GM21723 (cell line): ENCODE measurements around the gene CLEC18A.
"Not testable (repeated sequence)": the region's sequence is repeated elsewhere in the genome, so short reads cannot be mapped to it uniquely, and the experiment has no call there.

ENCODE experiments used
- ATAC-seq: cut with Tn5 transposase; IDR thresholded peaks from one replicate; pipeline ENCODE4 v1.9.1; 2021; ENCODE audit warnings: mild to moderate bottlenecking, moderate library complexity; ENCODE audit not compliant: unreplicated experiment

CLEC18A gene

DNA sequence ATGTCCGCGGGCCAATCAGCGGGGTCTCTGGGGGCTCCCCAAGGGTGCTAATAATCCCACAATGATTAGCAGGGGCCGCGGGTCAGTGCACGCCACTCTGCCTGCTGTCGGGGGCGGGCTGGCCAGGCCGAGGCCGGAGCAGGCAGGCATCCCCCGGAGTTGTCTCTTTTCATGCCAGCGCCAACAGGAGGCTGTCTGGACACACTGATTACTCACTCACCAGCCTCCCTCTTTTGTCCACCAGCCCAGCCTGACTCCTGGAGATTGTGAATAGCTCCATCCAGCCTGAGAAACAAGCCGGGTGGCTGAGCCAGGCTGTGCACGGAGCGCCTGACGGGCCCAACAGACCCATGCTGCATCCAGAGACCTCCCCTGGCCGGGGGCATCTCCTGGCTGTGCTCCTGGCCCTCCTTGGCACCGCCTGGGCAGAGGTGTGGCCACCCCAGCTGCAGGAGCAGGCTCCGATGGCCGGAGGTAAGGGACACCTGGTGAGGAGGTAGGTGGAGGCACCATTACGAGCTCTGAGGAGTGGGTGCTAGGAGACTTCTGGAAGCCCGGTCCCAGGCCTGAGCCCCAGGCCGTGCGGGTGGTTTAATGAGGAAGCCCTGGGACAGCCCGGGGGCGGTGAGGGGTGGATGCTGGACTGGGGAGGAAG, at the start of gene CLEC18A:
Gene CLEC18A (plus strand): TSS at position 318 of the 655 bp plus-strand sequence. CDS start 33 bp downstream, at position 351.
- not testable (repeated sequence) for ATAC-seq

DNA sequence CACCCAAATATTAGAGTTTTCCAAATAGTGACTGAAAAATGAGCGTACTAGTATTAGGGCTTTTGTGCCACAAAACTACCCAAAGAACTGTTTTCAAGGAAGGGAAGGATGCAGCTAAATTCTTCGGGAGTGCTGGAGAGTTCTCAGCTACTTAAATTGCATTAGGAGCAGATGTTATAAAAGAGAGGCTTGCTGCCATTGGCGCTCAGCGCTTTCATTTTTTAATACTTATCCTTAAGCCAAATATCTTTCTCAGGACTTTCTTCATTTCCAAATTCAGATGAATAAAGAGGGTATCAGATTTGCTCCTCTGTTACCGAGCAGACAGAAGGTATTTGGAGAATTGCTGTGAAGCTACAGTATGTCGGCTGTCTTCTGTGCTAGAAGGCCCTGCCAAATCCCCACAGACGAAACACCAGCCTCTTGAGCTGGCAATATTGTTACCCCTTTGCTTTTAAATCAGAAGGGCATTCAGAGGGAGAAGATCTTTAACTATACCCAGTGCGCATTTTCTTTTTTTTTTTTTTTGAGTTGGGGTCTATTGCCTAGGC, 47.2 kb upstream of the CLEC18A start:
- no peak for ATAC-seq

DNA sequence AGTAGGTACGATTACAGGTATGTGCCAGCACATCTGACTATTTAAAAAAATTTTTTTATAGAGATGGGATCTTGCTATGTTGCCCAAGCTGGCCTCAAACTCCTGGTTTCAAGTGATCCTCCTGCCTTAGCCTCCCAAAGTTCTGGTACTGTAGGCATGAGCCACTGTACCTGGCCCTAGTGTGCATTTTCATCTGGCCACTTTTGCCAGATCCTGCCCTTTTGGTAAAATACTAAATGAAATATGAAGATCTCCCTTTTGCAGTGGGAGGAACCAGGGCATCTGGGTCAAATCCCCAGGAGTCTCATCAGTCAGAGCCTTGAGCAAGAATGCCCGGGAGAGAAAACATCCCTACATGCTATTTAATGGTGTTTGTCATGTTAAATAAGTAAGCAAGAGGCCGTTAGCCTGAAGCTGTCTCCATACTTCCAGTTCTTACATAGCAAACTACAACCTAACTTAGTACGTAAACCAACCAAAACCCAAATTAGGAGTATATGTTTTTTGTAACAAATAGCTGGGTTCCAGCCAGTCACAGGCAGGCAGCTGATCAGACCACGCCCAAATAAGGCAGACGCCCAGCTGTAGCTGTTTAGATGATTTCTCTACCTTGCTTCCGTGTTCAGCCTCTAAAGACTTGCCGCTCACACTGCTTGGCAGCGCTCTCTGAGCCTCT, 46.5 kb upstream of the CLEC18A start:
- ATAC-seq: no peak

GRCh38 chr16:69905171-69905555, 46.0 kb upstream of the CLEC18A start:
- no peak for ATAC-seq

DNA sequence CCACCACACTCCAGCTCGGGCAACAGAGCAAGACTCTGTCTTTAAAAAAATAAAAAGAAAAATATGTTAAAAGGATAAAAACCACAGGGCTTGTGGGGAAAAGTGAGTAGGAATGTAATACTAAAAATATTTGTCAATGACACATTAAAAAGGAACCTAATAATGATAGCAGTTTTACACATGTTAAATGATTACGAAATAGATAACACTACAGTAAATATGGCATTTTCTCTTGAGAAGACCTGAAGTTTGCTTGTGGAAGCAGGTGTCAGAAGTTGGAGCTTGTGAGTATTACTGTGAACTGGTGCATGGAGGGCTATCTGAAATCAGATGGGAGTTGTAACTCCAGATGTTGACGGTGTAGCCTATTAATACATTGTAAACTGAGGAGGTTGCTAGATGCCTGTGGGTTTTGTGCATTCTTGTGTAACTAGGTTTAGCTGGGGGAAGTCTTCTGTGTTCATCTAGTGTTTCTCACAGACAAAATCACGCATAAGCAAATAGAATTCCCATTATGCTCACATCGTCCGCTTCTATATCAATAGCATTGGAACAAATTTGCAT, 44.2 kb upstream of the CLEC18A start:
- no peak for ATAC-seq

GRCh38 chr16:69909043-69909442, 42.1 kb upstream of the CLEC18A start:
- ATAC-seq: no peak

GRCh38 chr16:69909760-69910159, 41.4 kb upstream of the CLEC18A start:
- no peak for ATAC-seq

DNA sequence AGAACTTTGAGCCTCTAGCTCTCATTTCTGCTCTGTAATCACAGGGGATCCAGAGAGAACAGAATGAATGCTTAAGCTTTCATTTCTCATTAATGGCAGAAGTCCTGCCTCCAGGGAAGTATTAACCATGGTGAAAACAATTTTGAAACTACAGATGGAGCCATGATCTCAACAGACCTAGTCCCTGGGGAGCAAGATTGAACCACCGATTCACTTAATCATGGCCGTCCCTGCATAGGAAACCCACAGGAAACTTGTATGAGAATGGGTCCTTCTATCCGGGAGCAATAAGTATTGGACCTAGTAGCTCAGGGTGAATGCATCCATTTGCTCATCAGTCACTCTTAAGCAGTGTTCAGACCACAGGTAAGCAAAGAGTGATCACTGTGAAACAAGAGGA, 40.2 kb upstream of the CLEC18A start:
- no peak for ATAC-seq

DNA sequence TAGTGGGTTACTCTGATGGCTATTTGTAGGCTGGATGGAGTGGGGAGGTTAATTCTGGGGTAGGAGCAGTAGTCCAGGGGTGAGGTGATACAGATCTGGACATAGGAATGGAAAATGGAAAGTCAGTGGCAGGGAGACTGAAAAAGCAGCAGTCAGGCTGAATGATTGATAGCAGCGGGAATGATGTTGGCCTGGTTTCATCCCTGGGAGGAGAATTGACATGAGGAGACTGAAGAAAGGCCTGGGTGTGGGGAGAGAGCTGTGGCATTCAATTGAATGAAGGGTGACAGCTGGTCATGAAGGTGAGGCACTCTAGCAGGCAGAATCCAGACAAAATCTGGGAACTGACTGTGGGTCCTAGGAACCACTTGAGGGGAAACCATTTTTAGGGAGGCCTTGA, 34.7 kb upstream of the CLEC18A start:
- ATAC-seq: no peak

GRCh38 chr16:69917311-69917710, 33.8 kb upstream of the CLEC18A start:
- no peak for ATAC-seq

- ATAC-seq: no peak
Measured at GRCh38 chr16:69917739-69918138, 33.4 kb upstream of the CLEC18A start.

DNA sequence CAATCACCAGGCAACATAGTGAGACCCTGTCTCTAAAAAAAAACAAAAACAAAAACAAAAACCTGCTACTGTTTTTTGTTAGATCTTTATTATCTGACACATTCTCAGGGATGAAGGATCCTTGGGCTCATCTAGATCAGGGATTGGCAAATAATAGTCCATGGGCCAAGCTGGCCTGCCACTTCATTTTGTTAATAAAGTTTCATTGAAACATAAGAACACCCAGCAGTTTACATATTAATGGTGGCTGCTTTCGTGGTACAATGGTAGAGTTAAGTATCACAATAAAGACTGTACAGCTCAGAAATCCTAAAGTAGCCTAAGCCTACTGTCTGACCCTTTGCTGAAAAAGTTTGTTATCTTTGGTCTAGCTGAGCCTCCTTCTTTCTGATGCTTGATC, 32.9 kb upstream of the CLEC18A start:
- no peak for ATAC-seq

DNA sequence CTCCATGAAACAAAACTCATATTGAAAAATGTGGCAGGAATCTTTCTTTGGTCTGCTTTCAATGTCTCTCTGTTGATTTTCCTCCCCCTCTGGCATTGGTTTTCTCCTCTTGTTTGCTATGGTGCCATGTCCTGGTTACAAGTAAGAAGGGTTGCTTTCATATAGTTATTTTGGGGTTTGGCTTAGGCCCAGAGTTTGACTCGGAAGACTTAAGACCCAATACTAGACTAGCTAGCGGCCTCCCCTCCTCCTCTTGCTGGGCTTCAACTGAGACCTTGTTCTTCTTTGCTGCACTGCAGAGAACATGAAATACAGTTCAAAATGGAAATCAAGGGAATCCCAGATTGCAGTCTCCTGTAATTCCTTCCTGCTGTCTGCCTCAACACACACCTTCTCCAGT, 30.0 kb upstream of the CLEC18A start:
- no peak for ATAC-seq

DNA sequence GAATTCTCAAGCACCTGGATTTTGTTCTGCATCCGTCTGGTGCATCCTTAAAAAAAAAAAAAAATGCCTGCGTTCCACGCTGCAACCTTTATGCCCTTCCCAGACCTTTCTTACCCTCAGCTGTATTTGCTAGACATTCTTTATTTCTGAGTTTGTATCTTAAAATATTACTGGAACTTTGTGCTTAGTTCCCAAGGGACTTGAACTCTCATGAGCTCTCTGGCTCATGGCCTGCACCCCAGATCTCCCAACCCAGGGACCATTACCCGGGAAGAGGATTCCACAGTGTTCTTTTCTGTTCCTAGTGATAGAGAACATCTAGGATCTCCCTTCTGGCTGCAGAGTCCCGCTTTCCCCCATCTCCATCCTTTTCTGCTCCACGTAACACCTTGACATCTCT, 28.9 kb upstream of the CLEC18A start:
- no peak for ATAC-seq

DNA sequence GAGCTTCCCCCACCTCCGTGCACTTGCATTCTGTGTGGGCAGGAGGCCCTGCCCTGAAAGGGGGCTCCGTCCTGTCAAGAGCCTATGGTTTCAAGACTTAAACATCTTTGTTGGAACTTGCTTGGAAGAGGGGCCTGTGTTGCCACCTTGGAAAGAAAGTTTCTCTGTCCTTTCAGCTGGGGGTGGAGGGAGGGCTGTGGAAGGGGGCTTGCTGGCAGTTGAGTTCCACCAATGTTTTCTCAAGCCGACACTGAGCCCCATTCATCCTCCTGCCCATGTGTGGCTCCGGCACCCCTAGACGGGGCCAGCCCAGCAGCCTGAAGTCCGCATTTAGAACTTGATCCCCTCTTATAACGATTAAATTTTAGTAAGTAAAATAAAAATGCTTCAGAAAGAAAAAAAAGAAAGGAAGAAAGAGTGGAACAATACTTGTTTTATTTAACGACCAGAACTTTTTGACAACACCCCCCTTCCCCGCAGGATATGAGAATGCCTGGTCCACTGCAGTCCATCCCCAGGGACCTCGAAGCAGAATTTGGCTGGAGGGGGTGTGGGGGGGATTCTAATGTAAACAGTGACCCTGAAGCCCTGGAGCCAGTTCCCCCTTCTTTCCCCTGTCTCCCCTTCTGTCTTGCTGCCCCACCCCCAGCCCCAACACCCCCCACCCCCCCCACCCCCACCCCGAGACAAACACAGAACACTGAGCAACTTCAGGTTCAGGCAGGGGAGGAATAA, 26.9 kb upstream of the CLEC18A start:
- ATAC-seq: no peak

- no peak for ATAC-seq
Measured at GRCh38 chr16:69924777-69925191, 26.4 kb upstream of the CLEC18A start.

DNA sequence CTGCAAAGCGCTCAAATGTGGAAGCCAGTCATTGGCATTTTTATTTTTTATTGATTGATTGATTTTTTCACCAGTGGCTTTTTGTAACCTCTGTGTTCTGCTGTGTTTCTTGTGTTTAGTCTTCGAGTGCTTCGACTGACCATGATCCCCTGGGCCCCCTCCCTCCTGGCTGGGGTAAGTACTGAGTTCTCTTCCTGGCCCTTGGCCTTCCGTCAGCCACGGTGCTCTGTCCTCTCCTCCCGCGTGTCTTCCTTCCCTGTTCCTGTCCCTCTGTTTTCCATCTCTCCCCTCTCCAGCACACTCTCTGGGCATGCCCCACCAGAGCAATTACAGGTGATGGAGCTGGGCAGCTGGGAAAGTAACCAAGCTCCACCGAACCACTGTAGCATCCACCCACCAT, 25.8 kb upstream of the CLEC18A start:
- no peak for ATAC-seq

DNA sequence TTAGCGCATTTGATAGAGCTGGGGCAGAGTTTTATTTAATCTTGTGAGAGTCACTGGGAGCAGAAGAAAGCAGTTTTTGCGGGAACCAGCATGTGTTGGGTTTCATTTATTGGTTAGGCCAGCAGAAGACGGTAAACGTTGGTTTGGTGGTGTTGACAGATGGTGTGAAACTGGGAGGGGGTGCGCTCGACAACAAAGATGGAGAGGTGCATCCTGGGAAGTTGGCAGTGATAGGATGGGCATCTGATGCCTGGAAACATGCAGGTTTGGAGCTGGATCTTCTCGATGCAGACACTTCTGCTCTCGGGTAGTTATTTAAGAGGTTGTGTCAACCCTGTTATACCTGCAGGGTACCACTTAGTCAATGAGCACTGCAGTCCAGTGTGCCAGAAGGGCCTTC, 24.9 kb upstream of the CLEC18A start:
- no peak for ATAC-seq

DNA sequence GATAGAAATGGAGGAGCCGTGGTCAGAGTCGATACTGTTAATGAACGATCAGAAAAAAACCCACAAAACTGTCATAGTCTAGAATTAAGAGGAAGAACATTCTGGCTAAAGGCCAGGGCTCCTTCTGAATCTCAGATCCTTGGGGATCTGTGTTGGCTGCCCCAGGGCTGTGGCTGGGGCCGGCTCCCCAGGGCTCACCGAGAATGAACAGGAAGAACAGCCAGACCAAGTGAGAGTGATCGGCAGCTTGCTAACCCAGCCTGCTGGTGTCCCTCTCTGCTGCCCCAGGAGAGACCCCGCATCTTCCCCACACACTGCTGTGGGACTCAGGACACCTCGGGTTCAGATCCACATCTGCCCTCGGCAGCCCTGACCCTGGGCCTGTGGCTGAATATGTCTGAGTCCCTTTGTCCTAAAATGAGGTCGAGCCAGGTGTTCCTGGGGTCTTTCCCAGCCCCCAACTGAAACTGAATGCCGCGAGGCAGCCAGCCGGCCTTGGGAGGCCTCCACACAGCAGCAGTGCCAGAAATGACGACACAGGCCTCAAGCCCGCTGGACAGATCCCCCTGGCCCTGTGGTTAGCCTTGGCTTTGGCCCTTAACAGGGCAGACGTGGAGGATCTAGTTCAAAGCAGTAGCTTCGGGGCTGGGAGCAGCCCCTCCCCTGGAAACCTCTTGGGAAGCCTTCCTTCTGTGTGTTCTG, 23.9 kb upstream of the CLEC18A start:
- no peak for ATAC-seq

- ATAC-seq: no peak
Measured at GRCh38 chr16:69928856-69929400, 22.2 kb upstream of the CLEC18A start.

- ATAC-seq: no peak
Measured at GRCh38 chr16:69929480-69929879, 21.7 kb upstream of the CLEC18A start.
